GM23338 (cell line): ENCODE data around the gene OSBPL3. TPM values are rescaled to one million over a fixed set of nuclear protein-coding genes. Genes with fewer than 3 reads are reported as not detected.
"Not testable (repeated sequence)": the region's sequence is repeated elsewhere in the genome, so short reads cannot be mapped to it uniquely, and the experiment has no call there.

Source experiments
- ATAC-seq: fragments of 200-7000 bp; cut with Tn5 transposase; 3 replicates; pipeline ENCODE4 v1.9.1; 2020
- DNase-seq: peaks from one replicate; pipeline ENCODE4 v3.0.0-alpha.2; 2015; ENCODE audit warnings: low spot score
- H2AFZ ChIP-seq: fragments of 200-600 bp; sonication (generic); 2 replicates; pipeline ENCODE4 v1.8.0; 2016; ENCODE audit warnings: antibody characterized with exemption, mild to moderate bottlenecking, moderate library complexity
- H3F3A ChIP-seq: fragments of 200-600 bp; sonication (generic); replicated peaks from 2 replicates; pipeline ENCODE4 v1.8.0; 2017; ENCODE audit warnings: antibody characterized with exemption, mixed run types, low read depth
- H3K27ac ChIP-seq: fragments of 200-600 bp; sonication (generic); 2 replicates; pipeline ENCODE4 v1.6.1; 2016; ENCODE audit warnings: low read depth
- H3K27me3 ChIP-seq: fragments of 200-600 bp; sonication (generic); 2 replicates; pipeline ENCODE4 v1.8.0; 2016; ENCODE audit warnings: mild to moderate bottlenecking, mixed run types, moderate library complexity; ENCODE audit not compliant: insufficient read depth
- H3K36me3 ChIP-seq: fragments of 200-600 bp; sonication (generic); 2 replicates; pipeline ENCODE4 v1.8.0; 2016; ENCODE audit warnings: mild to moderate bottlenecking; ENCODE audit not compliant: insufficient read depth
- H3K4me1 ChIP-seq: fragments of 200-600 bp; sonication (generic); 2 replicates; pipeline ENCODE4 v1.8.0; 2016; ENCODE audit warnings: mild to moderate bottlenecking, moderate library complexity; ENCODE audit not compliant: insufficient read depth
- H3K4me2 ChIP-seq: fragments of 200-600 bp; sonication (generic); 2 replicates; pipeline ENCODE4 v1.7.1; 2017; ENCODE audit warnings: mixed run types
- H3K4me3 ChIP-seq: fragments of 200-600 bp; sonication (generic); 2 replicates; pipeline ENCODE4 v1.6.1; 2016; ENCODE audit warnings: mixed run types
- H3K79me2 ChIP-seq: fragments of 200-600 bp; sonication (generic); replicated peaks from 2 replicates; pipeline ENCODE4 v1.8.0; 2017; ENCODE audit warnings: mild to moderate bottlenecking; ENCODE audit not compliant: insufficient read depth
- H3K9me2 ChIP-seq: fragments of 200-600 bp; sonication (generic); 2 replicates; pipeline ENCODE4 v1.8.0; 2017; ENCODE audit not compliant: insufficient read depth
- H4K20me1 ChIP-seq: fragments of 200-600 bp; sonication (generic); replicated peaks from 2 replicates; pipeline ENCODE4 v1.8.0; 2017; ENCODE audit warnings: mild to moderate bottlenecking; ENCODE audit not compliant: insufficient read depth
- H3K27ac Mint-ChIP-seq: 2 replicates; pipeline ENCODE4 v1.8.0; 2020; ENCODE audit warnings: inconsistent platforms, mild to moderate bottlenecking, moderate library complexity, mixed read lengths
- H3K27me3 Mint-ChIP-seq: 3 replicates; pipeline ENCODE4 v1.8.0; 2022; ENCODE audit warnings: low read depth, mild to moderate bottlenecking, moderate library complexity, mixed read lengths, inconsistent platforms; ENCODE audit not compliant: insufficient read depth, poor library complexity
- H3K36me3 Mint-ChIP-seq: 3 replicates; pipeline ENCODE4 v1.8.0; 2021; ENCODE audit warnings: low read depth, mild to moderate bottlenecking, inconsistent platforms, moderate library complexity, mixed read lengths
- H3K4me1 Mint-ChIP-seq: 3 replicates; pipeline ENCODE4 v1.8.0; 2020; ENCODE audit warnings: mild to moderate bottlenecking, inconsistent platforms, mixed read lengths
- H3K4me3 Mint-ChIP-seq: 3 replicates; pipeline ENCODE4 v1.8.0; 2021; ENCODE audit warnings: moderate library complexity, mild to moderate bottlenecking, inconsistent platforms, mixed read lengths
- H3K9me3 Mint-ChIP-seq: 3 replicates; pipeline ENCODE4 v1.8.0; 2020; ENCODE audit warnings: moderate library complexity, mild to moderate bottlenecking, inconsistent platforms, mixed read lengths
- ETS1 ChIP-seq: IDR thresholded peaks from 2 replicates; pipeline ENCODE4 v1.6.1; 2016; ENCODE audit warnings: antibody characterized with exemption
- EZH2 ChIP-seq: fragments of 200-600 bp; sonication (generic); IDR thresholded peaks from one replicate; pipeline ENCODE4 v1.8.0; 2017; ENCODE audit warnings: antibody characterized with exemption, mild to moderate bottlenecking, low read depth; ENCODE audit not compliant: unreplicated experiment
- EZH2phosphoT487 ChIP-seq: fragments of 200-600 bp; sonication (generic); IDR thresholded peaks from one replicate; pipeline ENCODE4 v1.8.1; 2018; ENCODE audit warnings: antibody characterized with exemption; ENCODE audit not compliant: unreplicated experiment
- NANOG ChIP-seq: IDR thresholded peaks from 2 replicates; pipeline ENCODE4 v1.6.1; 2016; ENCODE audit warnings: antibody characterized with exemption, borderline replicate concordance
- REST ChIP-seq: IDR thresholded peaks from one replicate; pipeline ENCODE4 v1.6.1; 2018; ENCODE audit warnings: antibody characterized with exemption; ENCODE audit not compliant: unreplicated experiment
- STAT1 ChIP-seq: IDR thresholded peaks from one replicate; pipeline ENCODE4 v1.6.1; 2016; ENCODE audit warnings: antibody characterized with exemption; ENCODE audit not compliant: unreplicated experiment
- ZNF114 ChIP-seq: fragments of 250-450 bp; sonication (Bioruptor Pico); IDR thresholded peaks from 2 replicates; pipeline ENCODE4 v1.5.0; 2020; ENCODE audit warnings: mild to moderate bottlenecking, moderate library complexity
- ZNF331 ChIP-seq: fragments of 250-450 bp; sonication (Bioruptor Pico); IDR thresholded peaks from 2 replicates; pipeline ENCODE4 v1.5.0; 2020; ENCODE audit warnings: low read depth, mild to moderate bottlenecking, moderate library complexity
- ZNF462 ChIP-seq: fragments of 250-450 bp; sonication (Bioruptor Pico); IDR thresholded peaks from 2 replicates; pipeline ENCODE4 v1.5.0; 2020; ENCODE audit warnings: mild to moderate bottlenecking, moderate library complexity
- polyA plus RNA-seq: library from polyadenylated mRNA; unstranded; fragments of >200 nt; fragmentation: Nextera tagmentation; extraction: Ambion mirVana; gene quantifications from 2 replicates; pipeline ENCODE4 v1.2.1, GENCODE V29; 2016
- total RNA-seq: library from RNA; depleted of rRNA; stranded (reverse); fragments of >200 nt; shearing (Covaris generic); gene quantifications from 2 replicates; pipeline ENCODE4 v1.2.3, GENCODE V29; 2014

OSBPL3 gene
- total and polyA plus RNA-seq, 2 experiments from 2014 or later, result 7.2 to 15.7 TPM

GRCh38 chr7:25014756-25015155, 34.8 kb upstream of the OSBPL3 start (continued):
- TF ChIP-seq ETS1 (no peak), NANOG (no peak), EZH2phosphoT487 (no peak)

- 0 out of 2 replicates have a peak overlapping the region, but pooled peaks have one; percentile 44 for H3K4me2 ChIP-seq
- H3K27me3 ChIP-seq, H3K36me3 Mint-ChIP-seq, H3K27me3 Mint-ChIP-seq, H3K9me2 ChIP-seq, DNase-seq, H3F3A ChIP-seq, H3K36me3 ChIP-seq, H3K4me1 ChIP-seq, H3K27ac Mint-ChIP-seq, H3K79me2 ChIP-seq, ATAC-seq, H3K4me3 ChIP-seq, H3K4me3 Mint-ChIP-seq, H3K27ac ChIP-seq, H3K4me1 Mint-ChIP-seq, H4K20me1 ChIP-seq: not testable (repeated sequence)
- H3K9me3 Mint-ChIP-seq, result peaks cover 16% of the 10 kb centered on the region; the same call in 2 of the 3 replicates
- 0 out of 2 replicates have a peak overlapping the region, but pooled peaks have one; percentile 43 for H2AFZ ChIP-seq
Measured at GRCh38 chr7:25012710-25013109, 32.7 kb upstream of the OSBPL3 start.

- Mint-ChIP-seq H3K4me1 (peaks cover 3% of the 10 kb centered on the region; the same call in 2 of the 3 replicates), H3K27me3 (no peaks in the 10 kb centered on the region), H3K4me3 (no peak overlapping the region), H3K27ac (no peak overlapping the region), H3K36me3 (peaks cover 6% of the 10 kb centered on the region; the same call in 1 of the 3 replicates), H3K9me3 (peaks cover 12% of the 10 kb centered on the region; the same call in 2 of the 3 replicates)
- H3K4me3 ChIP-seq, result no peak overlapping the region
- no peaks in the 10 kb centered on the region; the same call in 1 of the 2 replicates for H3K36me3 ChIP-seq
- H4K20me1 ChIP-seq, result no peaks in the 10 kb centered on the region
- ATAC-seq, result no peak
- no peaks in the 10 kb centered on the region for H3K27me3 ChIP-seq
- 0 out of 2 replicates have a peak overlapping the region, but pooled peaks have one; percentile 43 for H2AFZ ChIP-seq
- H3K4me1 ChIP-seq, result peaks cover 9% of the 10 kb centered on the region; the same call in 1 of the 2 replicates
- 0 out of 2 replicates have a peak, but pooled peaks cover 5% of the 10 kb centered on the region for H3K9me2 ChIP-seq
- no peak for DNase-seq
- no peaks in the 10 kb centered on the region for H3K79me2 ChIP-seq
- no peaks in the 10 kb centered on the region for H3F3A ChIP-seq
- H3K27ac ChIP-seq, result no peak overlapping the region
- 0 out of 2 replicates have a peak overlapping the region, but pooled peaks have one; percentile 44 for H3K4me2 ChIP-seq
- TF ChIP-seq ZNF331 (CRISPR knock-in tag), result no peak
- no peak for TF ChIP-seq EZH2phosphoT487
- TF ChIP-seq STAT1, result no peak
- TF ChIP-seq ZNF114 (CRISPR knock-in tag), result no peak
- no peak for TF ChIP-seq ZNF462 (CRISPR knock-in tag)
- no peak for TF ChIP-seq REST
- TF ChIP-seq EZH2, result no peak
Measured at GRCh38 chr7:25012254-25012653, 32.3 kb upstream of the OSBPL3 start.
